NB4 (cell line): ENCODE results near the gene SPAG17.

Experiments
- DNase-seq: peaks from one replicate; pipeline ENCODE4 v3.0.0; 2010; ENCODE audit warnings: low read depth
- H3K4me3 ChIP-seq: one replicate; pipeline ENCODE4 v1.5.1; 2011; ENCODE audit warnings: mild to moderate bottlenecking, low read depth, low read length, moderate library complexity
- MYC ChIP-seq: IDR thresholded peaks from 2 replicates; pipeline ENCODE4 v1.6.1; 2011; ENCODE audit warnings: low read depth, low read length
- POLR2A ChIP-seq: IDR thresholded peaks from 2 replicates; pipeline ENCODE4 v1.6.1; 2011; ENCODE audit warnings: mild to moderate bottlenecking; ENCODE audit not compliant: insufficient read length; ENCODE audit errors: extremely low read depth
- TF ChIP-seq, protein P1 (sequence below): IDR thresholded peaks from one replicate; pipeline ENCODE4 v1.5.1; 2012; ENCODE audit warnings: low read depth, low read length
- TF ChIP-seq, protein P2 (sequence below): IDR thresholded peaks from 2 replicates; pipeline ENCODE4 v1.6.1; 2011; ENCODE audit warnings: low read depth, low read length

The SPAG17 gene

GRCh38 chr1:118124064-118124463 lies 61.0 kb downstream of the SPAG17 start:
- no peak for DNase-seq
- H3K4me3 ChIP-seq, result no peak overlapping the region
- TF ChIP-seq MYC (no peak), POLR2A (no peak)
- TF ChIP-seq, protein P1, sequence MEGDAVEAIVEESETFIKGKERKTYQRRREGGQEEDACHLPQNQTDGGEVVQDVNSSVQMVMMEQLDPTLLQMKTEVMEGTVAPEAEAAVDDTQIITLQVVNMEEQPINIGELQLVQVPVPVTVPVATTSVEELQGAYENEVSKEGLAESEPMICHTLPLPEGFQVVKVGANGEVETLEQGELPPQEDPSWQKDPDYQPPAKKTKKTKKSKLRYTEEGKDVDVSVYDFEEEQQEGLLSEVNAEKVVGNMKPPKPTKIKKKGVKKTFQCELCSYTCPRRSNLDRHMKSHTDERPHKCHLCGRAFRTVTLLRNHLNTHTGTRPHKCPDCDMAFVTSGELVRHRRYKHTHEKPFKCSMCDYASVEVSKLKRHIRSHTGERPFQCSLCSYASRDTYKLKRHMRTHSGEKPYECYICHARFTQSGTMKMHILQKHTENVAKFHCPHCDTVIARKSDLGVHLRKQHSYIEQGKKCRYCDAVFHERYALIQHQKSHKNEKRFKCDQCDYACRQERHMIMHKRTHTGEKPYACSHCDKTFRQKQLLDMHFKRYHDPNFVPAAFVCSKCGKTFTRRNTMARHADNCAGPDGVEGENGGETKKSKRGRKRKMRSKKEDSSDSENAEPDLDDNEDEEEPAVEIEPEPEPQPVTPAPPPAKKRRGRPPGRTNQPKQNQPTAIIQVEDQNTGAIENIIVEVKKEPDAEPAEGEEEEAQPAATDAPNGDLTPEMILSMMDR, result no peak
- TF ChIP-seq, protein P2, sequence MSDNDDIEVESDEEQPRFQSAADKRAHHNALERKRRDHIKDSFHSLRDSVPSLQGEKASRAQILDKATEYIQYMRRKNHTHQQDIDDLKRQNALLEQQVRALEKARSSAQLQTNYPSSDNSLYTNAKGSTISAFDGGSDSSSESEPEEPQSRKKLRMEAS, result no peak

GRCh38 chr1:118123116-118123839 lies 61.8 kb downstream of the SPAG17 start:
- TF ChIP-seq, protein P2, result no peak
- TF ChIP-seq, protein P1, result no peak
- no peak for TF ChIP-seq MYC
- TF ChIP-seq POLR2A, result no peak
- DNase-seq, result no peak
- H3K4me3 ChIP-seq, result no peak overlapping the region

DNA sequence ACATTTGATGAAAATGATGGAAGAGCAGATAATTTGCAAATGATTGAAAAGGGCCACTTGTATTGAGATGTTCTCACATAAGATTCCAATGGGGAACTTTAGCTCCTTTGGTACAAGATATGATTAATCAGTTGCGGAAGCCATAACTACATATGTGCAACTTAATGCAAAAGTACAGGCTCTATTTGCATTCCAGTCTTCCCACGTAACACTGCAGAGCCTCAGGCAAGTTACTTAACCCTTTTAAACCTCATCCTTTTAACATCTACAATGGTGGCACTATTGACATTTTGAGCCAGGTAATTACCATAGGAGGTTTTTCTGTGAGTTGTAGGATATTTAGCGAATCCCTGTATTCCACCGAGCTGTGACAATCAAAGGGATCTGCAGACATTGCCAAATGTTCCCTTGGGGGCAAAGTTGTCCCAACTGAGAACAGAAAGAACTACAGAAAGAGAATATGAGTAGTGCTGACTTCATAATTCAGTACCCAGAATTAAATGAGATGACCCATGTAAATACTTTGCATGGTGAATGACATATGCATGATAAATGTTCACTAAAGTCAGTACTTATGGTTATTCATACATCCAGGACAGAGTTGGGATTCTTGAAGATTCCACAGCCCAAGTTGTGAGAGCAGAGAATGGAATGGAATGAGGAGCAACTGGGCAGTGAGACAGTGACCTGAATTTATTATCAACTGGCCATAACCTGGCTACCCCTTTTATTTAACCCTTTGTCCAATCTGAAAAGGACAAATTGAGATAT lies 62.6 kb downstream of the SPAG17 start:
- no peak for TF ChIP-seq POLR2A
- TF ChIP-seq, protein P2, result no peak
- no peak for TF ChIP-seq MYC
- TF ChIP-seq, protein P1, result no peak
- H3K4me3 ChIP-seq, result no peak overlapping the region
- DNase-seq, result no peak

DNA sequence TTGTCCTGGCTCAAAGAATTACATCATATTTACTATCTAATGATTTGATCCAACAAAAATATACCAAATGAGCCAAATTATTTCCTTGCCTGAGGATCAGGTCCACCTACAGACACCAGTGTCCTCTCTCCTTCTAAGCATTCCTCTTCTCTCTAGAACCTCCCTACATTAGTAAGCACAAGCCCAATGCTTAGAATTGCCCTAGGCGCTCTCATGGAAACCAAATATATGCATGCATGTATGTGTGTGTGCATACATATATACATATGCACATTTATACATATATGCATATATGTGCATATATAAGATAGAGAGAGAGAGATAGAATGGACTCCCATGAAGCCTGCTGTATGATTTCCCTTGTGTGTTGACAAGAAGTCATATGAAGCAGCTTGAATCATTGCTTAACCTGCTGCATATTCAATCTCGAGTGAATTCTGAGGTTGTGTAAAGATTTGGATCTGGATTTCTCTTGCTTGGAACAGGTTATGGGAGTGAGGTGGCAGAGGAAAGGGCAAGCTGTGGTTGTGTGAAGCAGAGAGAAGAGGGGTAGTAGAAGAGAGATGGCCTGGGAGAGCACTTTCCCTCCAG lies 66.1 kb downstream of the SPAG17 start:
- TF ChIP-seq, protein P2, result no peak
- TF ChIP-seq, protein P1, result no peak
- no peak for TF ChIP-seq POLR2A
- H3K4me3 ChIP-seq, result no peak overlapping the region
- no peak for DNase-seq

DNA sequence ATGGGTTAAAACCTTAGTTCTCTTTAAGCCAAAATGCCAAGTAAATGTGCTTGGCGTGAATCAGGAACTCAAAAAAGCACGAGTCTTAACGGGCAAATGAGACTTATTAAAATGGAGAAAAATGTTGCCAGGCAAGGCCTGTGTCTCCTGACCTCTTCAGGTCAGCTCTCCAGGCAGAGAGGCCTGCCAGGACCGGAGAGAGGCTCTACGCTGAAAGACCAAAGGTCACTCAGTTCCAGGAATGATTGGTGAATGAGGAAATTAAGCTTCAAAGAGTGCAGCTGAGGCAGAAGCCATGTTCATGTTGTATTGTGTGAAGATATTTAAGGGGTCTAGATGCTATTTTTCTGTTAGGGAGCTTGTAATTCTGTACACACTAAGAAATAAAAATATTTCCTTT lies 66.6 kb downstream of the SPAG17 start:
- no peak overlapping the region for H3K4me3 ChIP-seq
- DNase-seq, result no peak
- TF ChIP-seq, protein P1, result no peak
- TF ChIP-seq POLR2A, result no peak
- TF ChIP-seq, protein P2, result no peak
- no peak for TF ChIP-seq MYC
